Measurements from ENCODE around the gene ATE1.
"Not testable (repeated sequence)": the region's sequence is repeated elsewhere in the genome, so short reads cannot be mapped to it uniquely, and the experiment has no call there.

The ATE1 gene

DNA sequence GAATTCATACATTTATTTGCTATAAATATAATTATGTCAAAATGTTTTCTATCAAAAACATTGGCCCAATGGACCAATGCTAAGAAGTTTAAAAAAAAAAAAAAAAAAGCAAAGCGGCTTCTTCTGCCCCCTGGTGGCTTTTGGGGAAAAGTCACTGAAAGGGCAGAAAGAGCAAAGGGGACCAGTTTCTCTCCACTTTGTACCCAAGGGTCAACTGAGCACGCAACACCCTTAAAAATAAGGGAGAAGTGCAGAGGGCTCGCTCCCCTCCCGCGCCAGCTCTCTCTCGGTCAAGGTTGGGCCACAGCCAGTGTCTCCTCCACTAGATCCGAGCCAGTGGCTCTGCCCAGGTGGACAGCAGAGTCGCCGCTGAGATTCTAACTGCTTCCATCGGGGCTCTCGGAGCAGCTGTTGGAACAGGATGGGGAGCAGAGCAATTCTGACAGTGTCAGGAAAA is 193.2 kb downstream of the ATE1 start:
- DNase-seq (ENCODE audit: low spot score): peak; percentile 22

- no peak for DNase-seq (ENCODE audit: low spot score)
Measured at GRCh38 chr10:121732656-121733445, 195.0 kb downstream of the ATE1 start.

DNA sequence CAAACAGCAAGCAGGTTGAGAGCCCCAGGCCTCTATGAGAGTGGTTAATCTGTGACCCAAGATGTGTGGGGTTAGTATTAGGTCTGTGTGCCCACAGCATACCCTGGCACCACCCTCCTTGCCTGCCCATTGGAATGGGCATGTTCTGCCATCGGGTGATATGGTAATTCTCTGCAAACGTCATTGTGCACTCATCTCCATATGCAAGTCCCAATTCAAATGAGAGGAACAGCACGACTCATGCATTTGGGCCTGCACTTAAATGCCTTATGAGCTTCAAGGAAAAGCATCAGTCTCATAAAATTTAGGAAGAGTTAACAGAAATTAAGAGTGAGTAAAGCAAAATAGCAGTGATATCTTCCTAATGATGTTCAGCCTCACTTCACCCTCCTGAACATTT is 195.7 kb downstream of the ATE1 start:
- no peak for DNase-seq (ENCODE audit: low spot score)

- DNase-seq (ENCODE audit: low spot score): no peak
Measured at GRCh38 chr10:121724282-121724681, 203.5 kb downstream of the ATE1 start.

DNA sequence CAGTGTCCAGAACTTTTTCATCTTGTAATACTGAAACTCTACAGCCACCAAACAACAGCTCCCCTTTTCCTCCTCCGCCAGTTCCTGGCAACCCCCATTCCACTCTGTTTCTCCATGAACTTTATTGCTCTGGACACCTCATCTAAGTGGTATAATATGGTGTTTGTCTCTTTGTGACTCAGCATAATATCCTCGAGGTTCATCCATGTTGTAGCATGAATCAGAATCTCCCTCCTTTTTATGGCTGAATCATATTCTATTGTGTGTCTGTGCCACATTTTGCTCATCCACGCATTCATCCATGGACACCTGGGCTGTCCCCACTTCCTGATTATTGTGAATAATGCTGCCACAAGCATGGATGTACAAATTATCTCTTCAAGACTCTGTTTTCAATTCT is 205.2 kb downstream of the ATE1 start:
- DNase-seq (ENCODE audit: low spot score): no peak

GRCh38 chr10:121721257-121721656 is 206.6 kb downstream of the ATE1 start:
- no peak for DNase-seq (ENCODE audit: low spot score)

- no peak for DNase-seq (ENCODE audit: low spot score)
Measured at GRCh38 chr10:121715969-121716368, 211.9 kb downstream of the ATE1 start.

- no peak for DNase-seq (ENCODE audit: low spot score)
Measured at GRCh38 chr10:121715076-121715475, 212.8 kb downstream of the ATE1 start.

GRCh38 chr10:121713486-121713885 is 214.3 kb downstream of the ATE1 start:
- no peak for DNase-seq (ENCODE audit: low spot score)

DNA sequence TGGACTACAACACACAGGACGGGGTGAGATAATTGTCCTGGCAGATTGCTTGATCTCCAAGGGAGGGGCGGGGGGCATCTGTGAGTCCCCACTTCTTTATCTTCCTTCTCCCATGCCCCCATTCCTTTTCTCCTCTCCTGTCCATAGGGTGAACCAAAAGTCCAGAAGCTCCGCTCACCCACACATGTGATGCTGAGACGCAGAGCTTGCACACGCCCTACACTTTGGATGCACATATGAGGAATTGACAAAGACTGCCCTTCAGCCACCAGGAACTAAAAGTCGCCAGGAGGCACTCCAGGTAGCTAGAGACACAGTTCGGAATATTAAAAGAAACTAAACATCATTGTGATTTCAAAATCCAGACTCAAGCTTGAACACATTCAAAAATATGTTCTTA is 216.9 kb downstream of the ATE1 start:
- no peak for DNase-seq (ENCODE audit: low spot score)

- DNase-seq (ENCODE audit: low spot score): no peak
Measured at GRCh38 chr10:121710207-121710606, 217.6 kb downstream of the ATE1 start.

DNA sequence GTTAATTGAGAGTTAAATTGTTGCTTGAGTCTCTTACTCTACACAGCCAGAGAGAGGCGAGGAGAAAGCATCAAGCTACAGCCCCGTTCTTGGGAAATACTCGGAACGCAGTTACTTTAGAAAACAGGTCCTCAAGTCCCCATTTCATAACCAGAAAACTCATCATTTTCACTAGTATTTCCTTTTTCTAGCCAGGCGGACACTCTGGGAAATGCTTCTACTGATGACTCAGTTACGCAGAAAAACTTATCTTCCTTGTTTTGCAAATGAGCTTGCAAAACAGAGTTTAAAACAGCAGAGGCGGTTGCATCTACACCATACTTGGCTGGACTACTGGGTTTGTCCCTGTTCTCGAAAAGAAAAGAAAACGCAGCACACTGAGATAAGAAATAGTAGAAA is 218.2 kb downstream of the ATE1 start:
- no peak for DNase-seq (ENCODE audit: low spot score)

DNA sequence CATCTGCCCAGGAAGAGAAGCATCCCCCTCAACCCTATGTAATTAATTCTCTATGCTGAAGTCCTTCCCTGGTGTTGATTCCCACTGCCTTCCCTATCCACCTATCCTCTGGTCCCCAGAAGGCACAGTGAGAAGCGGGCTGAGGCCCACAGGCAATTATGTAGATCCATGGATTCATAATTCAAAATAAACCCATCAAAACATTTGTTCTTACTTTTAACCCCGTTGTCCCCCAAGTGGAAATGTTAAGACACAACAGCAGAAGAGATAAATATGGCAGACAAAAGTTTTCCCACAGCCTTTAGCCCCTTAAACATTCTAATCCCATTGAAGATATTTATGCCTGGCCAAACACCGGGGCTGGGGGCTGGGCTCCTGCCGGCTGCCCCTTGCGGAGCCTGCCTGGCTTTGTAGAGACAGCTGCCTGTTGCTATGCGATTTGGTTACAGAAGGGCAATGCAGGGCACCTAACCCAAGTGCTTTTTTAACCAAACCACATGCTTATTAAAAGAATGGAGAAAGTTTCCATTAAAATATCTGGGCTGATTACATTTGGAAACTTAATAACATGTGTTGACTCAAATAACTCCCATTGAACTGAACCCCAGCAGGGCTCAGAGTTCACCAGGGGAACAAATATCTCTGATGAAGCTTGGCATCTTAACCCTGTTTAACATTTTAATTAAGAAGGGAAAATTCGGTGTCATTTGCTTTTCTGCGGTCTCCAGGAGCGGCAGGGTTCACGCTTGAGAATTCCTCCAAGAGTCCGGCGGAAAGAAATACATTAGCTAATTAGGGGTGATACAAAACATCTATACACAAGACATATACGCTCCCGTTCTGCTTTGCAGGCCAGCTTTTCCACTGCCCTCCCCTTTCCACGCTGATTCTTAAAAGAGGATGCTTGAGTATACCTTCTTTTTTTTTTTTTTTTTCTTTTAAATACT is 218.8 kb downstream of the ATE1 start:
- no peak for DNase-seq (ENCODE audit: low spot score)

DNA sequence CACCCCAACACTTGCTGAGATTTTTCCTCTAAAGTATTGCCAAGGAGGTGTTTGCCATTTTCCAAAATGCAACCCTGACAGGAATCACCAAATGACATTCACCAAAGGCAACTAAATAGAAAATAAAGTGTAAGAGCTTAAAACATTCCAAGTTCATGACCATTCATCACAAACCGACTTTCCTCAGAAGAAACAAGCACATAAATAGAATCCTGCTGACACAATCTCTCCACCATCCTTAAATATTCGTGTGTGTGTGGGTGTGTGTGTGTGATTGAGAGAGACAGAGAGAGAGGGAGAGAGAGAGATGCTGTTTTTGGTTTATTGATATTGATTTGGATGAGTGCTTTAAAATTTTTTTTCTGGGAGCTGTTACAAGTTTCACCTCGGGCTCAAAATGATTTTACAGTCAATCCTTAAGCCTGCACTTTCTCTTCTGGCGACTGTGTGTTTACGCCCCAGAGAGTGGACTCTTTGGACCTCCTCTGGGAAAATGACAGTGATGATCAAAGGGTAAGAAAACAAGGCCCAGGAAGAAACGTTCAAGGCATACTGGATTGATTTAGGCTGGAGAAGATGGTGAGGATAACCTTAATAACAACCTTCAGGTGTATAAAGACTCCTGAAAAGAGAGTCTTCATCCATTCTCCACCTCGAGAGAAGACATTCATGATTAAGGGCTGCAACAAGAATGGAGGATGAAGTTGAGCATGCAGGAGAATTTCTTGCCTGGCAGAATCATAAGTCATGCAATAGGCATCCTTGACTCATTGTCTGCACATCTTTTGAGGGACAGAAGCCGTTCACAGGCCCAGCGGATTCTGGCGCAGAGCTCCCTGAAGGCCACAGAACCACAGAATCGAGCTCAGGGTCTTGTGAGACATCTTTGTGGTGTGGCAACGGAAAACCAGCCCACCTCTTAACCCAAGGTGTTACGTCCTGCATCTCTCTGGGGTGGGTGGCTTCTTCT is 225.2 kb downstream of the ATE1 start:
- DNase-seq (ENCODE audit: low spot score): no peak

DNA sequence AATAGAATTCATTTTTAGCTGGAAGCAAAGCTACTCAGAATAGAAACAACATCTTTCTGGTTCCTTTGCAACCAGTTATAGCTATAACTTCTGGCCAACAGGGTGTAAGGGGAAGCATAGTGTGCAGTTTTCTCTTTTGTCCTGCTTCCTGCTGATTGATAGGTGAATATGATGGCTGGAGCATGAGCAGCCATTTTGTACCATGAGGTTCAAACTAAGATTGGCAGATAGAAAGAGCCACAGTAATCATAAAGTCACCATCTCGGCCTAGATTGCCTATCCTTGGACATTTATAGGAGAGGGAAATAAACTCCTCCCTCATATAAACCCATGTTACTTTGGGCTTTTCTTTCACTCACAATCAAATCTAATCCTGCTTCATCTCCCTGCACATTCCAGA is 227.4 kb downstream of the ATE1 start:
- DNase-seq (ENCODE audit: low spot score): no peak

DNA sequence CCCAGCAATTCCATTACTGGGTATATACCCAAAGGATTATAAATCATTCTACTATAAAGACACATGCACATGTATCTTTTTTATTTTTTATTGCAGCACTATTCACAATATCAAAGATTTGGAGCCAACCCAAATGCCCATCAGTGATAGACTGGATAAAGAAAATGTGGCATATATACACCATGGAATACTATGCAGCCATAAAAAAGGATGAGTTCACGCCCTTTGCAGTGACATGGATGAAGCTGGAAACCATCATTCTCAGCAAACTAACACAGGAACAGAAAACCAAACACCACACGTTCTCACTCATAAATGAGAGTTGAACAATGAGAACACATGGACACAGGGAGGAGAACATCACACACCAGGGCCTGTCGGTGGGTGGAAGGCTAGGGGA is 228.1 kb downstream of the ATE1 start:
- not testable (repeated sequence) for DNase-seq (ENCODE audit: low spot score)

- DNase-seq (ENCODE audit: low spot score): no peak
Measured at GRCh38 chr10:121698902-121699301, 228.9 kb downstream of the ATE1 start.

DNA sequence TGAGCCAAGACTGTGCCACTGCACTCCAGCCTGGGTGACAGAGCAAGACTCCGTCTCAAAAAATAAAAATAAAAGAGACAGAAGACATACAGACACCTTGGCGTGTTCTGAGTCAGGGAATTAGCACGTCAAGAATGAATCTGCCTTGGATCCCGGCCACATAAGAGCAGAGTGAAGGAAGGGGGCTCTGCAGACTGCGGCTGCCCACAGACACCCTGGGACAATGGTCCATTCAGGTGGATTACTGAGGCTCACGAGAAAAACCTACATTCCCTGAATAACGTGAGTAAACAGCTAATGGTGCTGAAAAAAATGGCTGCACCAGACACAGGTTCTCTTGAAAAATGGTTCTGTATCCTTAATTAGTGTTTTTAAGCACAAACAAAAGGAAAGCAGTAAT is 229.5 kb downstream of the ATE1 start:
- no peak for DNase-seq (ENCODE audit: low spot score)

- DNase-seq (ENCODE audit: low spot score): no peak
Measured at GRCh38 chr10:121696854-121697253, 231.0 kb downstream of the ATE1 start.

DNA sequence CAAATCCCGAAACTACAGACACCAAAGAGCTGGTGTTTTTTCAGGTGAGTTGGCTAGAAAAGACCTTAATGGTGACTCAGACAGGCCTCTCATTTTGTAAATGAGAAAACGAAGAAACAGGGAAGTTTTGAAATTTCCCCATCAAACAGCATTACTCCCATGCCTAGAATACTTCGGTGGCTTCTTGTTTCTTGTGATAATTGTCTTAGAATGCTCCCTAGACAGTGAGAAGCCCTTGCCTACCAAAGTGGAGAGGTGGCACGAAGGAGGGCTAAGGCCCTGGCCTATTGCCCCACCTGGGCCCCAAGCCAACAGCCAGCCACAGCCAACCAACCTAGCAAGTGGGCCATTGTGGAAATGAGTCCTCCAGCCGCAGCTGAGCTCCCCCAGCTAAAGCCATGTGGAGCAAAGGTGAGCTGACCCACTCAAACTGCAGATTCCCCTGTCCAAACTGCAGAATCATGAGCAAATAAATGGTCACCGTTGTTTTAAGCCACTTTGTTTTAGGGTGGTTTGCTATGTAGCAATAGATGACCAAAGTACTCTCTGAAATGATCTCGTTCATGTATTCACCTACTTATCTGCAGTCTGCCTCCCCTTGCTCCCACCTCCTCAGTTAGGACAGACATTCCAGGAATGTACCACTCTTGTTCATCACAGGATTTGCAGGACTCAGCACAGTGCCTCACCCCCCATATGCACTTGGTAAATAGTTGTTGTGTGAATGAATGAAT is 231.9 kb downstream of the ATE1 start:
- no peak for DNase-seq (ENCODE audit: low spot score)

DNA sequence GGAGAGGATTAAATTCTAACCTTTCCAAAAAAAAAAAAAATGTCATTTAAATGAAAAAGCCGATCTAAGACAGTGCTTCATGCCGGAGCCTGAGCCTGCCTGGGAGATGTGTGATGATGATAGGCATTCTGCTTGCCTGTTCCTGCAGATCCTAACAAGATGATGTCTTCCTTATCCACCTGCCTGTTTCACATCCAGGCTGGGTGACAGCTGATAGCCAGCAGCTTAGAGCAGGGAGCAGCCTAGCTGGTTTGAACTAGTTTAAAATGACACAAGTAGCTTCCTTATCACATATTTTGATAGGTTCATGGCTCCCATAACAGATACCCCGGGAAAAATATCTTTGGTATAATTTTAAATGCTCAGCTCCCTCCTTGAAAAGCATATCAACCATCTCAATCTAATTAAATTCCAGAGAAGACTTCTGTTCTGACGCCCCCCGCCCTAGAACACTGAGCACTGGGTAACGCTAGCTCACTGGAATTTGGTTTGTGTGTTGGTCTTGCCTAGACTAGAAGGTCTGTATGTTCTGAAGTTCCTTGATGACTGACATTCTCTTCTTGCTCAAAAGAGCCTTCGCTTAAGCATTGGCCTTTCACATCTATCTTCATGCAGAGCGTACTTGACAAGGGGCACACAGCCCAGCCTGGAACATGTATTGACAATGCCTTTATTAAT is 232.7 kb downstream of the ATE1 start:
- no peak for DNase-seq (ENCODE audit: low spot score)

All from COLO829 (cell line).